Loucy (cell line): ENCODE results near the gene XPO5.

Experiments
- H2AFZ ChIP-seq: fragments of 200-600 bp; sonication (generic); 2 replicates; pipeline ENCODE4 v1.6.0; 2016; ENCODE audit warnings: antibody characterized with exemption, mild to moderate bottlenecking, low read length, moderate library complexity
- H3F3A ChIP-seq: fragments of 200-600 bp; 2 replicates; pipeline ENCODE4 v1.6.0; 2016; ENCODE audit warnings: antibody characterized with exemption, low read depth, mild to moderate bottlenecking
- H3K27me3 ChIP-seq: fragments of 200-600 bp; sonication (generic); 2 replicates; pipeline ENCODE4 v1.6.1; 2014; ENCODE audit warnings: low read length, mild to moderate bottlenecking; ENCODE audit not compliant: insufficient read depth, poor library complexity, severe bottlenecking
- H3K36me3 ChIP-seq: fragments of 200-600 bp; sonication (generic); 2 replicates; pipeline ENCODE4 v1.6.1; 2016; ENCODE audit warnings: low read length; ENCODE audit not compliant: insufficient read depth
- H3K4me1 ChIP-seq: fragments of 200-600 bp; sonication (generic); 2 replicates; pipeline ENCODE4 v1.5.1; 2014; ENCODE audit warnings: low read length, mild to moderate bottlenecking; ENCODE audit not compliant: insufficient read depth, poor library complexity, severe bottlenecking
- H3K4me2 ChIP-seq: fragments of 200-600 bp; sonication (generic); 2 replicates; pipeline ENCODE4 v1.6.0; 2014; ENCODE audit warnings: antibody characterized with exemption, low read length, low read depth, mild to moderate bottlenecking; ENCODE audit not compliant: poor library complexity, severe bottlenecking
- H3K4me3 ChIP-seq: fragments of 200-600 bp; sonication (generic); 2 replicates; pipeline ENCODE4 v1.5.1; 2014; ENCODE audit warnings: low read length, mild to moderate bottlenecking, mixed read lengths; ENCODE audit not compliant: poor library complexity, severe bottlenecking
- H3K79me2 ChIP-seq: fragments of 200-600 bp; sonication (generic); 2 replicates; pipeline ENCODE4 v1.6.1; 2014; ENCODE audit warnings: low read length; ENCODE audit not compliant: insufficient read depth
- H3K9ac ChIP-seq: fragments of 200-600 bp; sonication (generic); 2 replicates; pipeline ENCODE4 v1.6.0; 2014; ENCODE audit warnings: mild to moderate bottlenecking, low read depth, low read length, moderate library complexity; ENCODE audit not compliant: poor library complexity, severe bottlenecking
- H3K9me2 ChIP-seq: fragments of 200-600 bp; sonication (generic); replicated peaks from 2 replicates; pipeline ENCODE4 v1.6.1; 2016; ENCODE audit warnings: low read depth, low read length, mixed read lengths
- H3K9me3 ChIP-seq: fragments of 200-600 bp; sonication (generic); 2 replicates; pipeline ENCODE4 v1.6.1; 2014; ENCODE audit warnings: mild to moderate bottlenecking, antibody characterized with exemption, low read length, low read depth; ENCODE audit not compliant: insufficient read depth
- H4K20me1 ChIP-seq: fragments of 200-600 bp; sonication (generic); 2 replicates; pipeline ENCODE4 v1.6.0; 2014; ENCODE audit warnings: antibody characterized with exemption, low read length, mild to moderate bottlenecking; ENCODE audit not compliant: insufficient read depth, poor library complexity, severe bottlenecking
- EZH2phosphoT487 ChIP-seq: fragments of 200-600 bp; IDR thresholded peaks from 2 replicates; pipeline ENCODE4 v1.6.1; 2018; ENCODE audit warnings: antibody characterized with exemption, mild to moderate bottlenecking, moderate library complexity, borderline replicate concordance
- TF ChIP-seq, protein P1 (sequence below): fragments of 200-600 bp; sonication (generic); conservative IDR thresholded peaks from 2 replicates; pipeline ENCODE4 v1.5.1; 2014; ENCODE audit warnings: mild to moderate bottlenecking, antibody characterized with exemption, low read length

XPO5 gene

DNA sequence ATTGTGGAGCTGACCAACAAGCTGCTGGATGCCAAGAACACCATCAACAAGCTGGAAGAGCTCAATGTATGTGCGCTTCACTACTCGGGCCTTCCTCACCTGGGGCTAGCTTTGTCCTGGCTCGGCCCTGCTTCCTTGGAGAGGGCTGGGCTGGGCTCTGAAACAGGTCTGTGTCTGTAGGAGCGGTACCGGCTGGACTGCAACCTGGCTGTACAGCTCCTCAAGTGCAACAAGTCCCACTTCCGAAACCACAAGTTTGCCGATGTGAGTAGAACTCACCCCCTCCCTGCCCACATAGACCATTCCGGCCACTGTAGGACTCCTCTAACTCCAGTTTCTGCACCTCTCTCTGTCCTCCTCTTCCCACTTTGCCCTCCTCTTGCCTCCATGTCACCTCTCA is 72.4 kb downstream of the XPO5 start:
- peaks cover 60% of the 10 kb centered on the region; the same call in 1 of the 2 replicates for H3K36me3 ChIP-seq
- no peaks in the 10 kb centered on the region for H3K27me3 ChIP-seq
- H3K4me2 ChIP-seq = no peak overlapping the region
- H3K79me2 ChIP-seq = no peaks in the 10 kb centered on the region
- no peaks in the 10 kb centered on the region for H3K4me1 ChIP-seq
- no peaks in the 10 kb centered on the region for H4K20me1 ChIP-seq
- no peaks in the 10 kb centered on the region for H3K9me3 ChIP-seq
- no peak overlapping the region for H2AFZ ChIP-seq
- TF ChIP-seq, protein P1, sequence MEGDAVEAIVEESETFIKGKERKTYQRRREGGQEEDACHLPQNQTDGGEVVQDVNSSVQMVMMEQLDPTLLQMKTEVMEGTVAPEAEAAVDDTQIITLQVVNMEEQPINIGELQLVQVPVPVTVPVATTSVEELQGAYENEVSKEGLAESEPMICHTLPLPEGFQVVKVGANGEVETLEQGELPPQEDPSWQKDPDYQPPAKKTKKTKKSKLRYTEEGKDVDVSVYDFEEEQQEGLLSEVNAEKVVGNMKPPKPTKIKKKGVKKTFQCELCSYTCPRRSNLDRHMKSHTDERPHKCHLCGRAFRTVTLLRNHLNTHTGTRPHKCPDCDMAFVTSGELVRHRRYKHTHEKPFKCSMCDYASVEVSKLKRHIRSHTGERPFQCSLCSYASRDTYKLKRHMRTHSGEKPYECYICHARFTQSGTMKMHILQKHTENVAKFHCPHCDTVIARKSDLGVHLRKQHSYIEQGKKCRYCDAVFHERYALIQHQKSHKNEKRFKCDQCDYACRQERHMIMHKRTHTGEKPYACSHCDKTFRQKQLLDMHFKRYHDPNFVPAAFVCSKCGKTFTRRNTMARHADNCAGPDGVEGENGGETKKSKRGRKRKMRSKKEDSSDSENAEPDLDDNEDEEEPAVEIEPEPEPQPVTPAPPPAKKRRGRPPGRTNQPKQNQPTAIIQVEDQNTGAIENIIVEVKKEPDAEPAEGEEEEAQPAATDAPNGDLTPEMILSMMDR = no peak
- no peak for TF ChIP-seq EZH2phosphoT487
- H3K4me3 ChIP-seq = no peak overlapping the region
- no peaks in the 10 kb centered on the region for H3F3A ChIP-seq
- no peaks in the 10 kb centered on the region for H3K9me2 ChIP-seq
- H3K9ac ChIP-seq = no peak overlapping the region

DNA sequence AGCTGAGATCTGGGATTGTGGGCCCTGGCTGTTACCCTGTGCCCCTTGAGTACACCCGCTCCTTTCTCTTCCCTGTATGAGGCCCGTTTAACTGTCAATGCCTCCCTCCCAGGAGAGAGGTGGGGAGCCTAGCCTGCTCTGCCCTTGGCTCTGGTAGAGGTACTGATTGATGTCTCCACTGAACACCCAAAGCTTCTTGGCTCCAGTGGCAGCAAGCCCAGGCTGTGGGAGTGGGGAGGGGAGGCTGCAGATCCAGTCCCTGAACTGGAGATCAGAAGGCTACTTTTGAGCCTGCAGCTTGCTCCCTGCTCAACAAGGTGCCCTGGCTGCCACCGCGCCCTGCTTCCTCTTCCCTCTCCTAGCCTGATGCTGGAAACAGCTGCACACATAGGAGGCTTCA is 73.2 kb downstream of the XPO5 start:
- Histone ChIP-seq H3K9ac (no peak overlapping the region), H3K4me2 (no peak overlapping the region), H3K9me2 (no peaks in the 10 kb centered on the region), H2AFZ (no peak overlapping the region), H3K9me3 (no peaks in the 10 kb centered on the region), H4K20me1 (no peaks in the 10 kb centered on the region), H3F3A (no peaks in the 10 kb centered on the region), H3K36me3 (peaks cover 60% of the 10 kb centered on the region; the same call in 1 of the 2 replicates), H3K27me3 (no peaks in the 10 kb centered on the region), H3K79me2 (no peaks in the 10 kb centered on the region), H3K4me1 (no peaks in the 10 kb centered on the region), H3K4me3 (no peak overlapping the region)
- TF ChIP-seq EZH2phosphoT487 = no peak
- TF ChIP-seq, protein P1 = no peak

DNA sequence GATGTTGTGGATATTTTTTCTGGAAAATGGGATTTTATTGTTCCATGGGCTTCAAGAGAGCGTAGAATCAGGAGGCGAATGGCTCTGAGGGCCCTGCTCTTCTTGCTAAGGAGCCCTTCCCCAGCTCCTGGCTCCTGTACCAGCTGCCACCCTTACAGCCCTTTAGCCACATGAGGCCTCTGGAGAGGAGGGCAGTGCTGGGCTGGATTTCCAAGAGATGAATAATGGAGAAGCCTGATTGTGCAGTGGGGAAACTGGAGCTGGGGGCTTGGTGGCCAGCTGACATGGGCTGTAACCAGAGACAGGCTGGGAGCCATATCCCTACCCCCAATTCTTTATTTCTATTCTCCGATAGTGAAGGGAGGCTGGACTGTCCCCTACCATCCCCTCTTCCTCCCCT is 74.9 kb downstream of the XPO5 start:
- no peaks in the 10 kb centered on the region for H3K9me2 ChIP-seq
- H3K4me3 ChIP-seq = no peak overlapping the region
- no peaks in the 10 kb centered on the region for H3K27me3 ChIP-seq
- H2AFZ ChIP-seq = no peak overlapping the region
- peaks cover 60% of the 10 kb centered on the region; the same call in 1 of the 2 replicates for H3K36me3 ChIP-seq
- no peak for TF ChIP-seq EZH2phosphoT487
- TF ChIP-seq, protein P1 = no peak
- H3K9ac ChIP-seq = no peak overlapping the region
- H3K4me1 ChIP-seq = no peaks in the 10 kb centered on the region
- no peaks in the 10 kb centered on the region for H3F3A ChIP-seq
- no peak overlapping the region for H3K4me2 ChIP-seq
- no peaks in the 10 kb centered on the region for H3K79me2 ChIP-seq
- H3K9me3 ChIP-seq = no peaks in the 10 kb centered on the region
- H4K20me1 ChIP-seq = no peaks in the 10 kb centered on the region
